K562 (cell line): ENCODE measurements around the gene F13A1. TPM values are rescaled to one million over a fixed set of nuclear protein-coding genes. Genes with fewer than 3 reads are reported as not detected.

ENCODE experiments used
- ATAC-seq: fragments of 200-7000 bp; cut with Tn5 transposase; 3 replicates; pipeline ENCODE4 v1.9.1; 2020; ENCODE audit warnings: moderate library complexity
- BruUV-seq: library from RNA; stranded (reverse); fragments of 400-500 nt; replicated peaks from 2 replicates; lab custom pipeline; 2021; lab: Mats Ljungman, UMichigan
- CTCF ChIA-PET: fragments of 300-600 bp; formaldehyde crosslinking; extraction: SDS; loops from one replicate; lab custom pipeline; 2021; ENCODE audit warnings: low intra/inter-chr PET ratio; lab: Yijun Ruan, JAX
- POLR2A ChIA-PET: fragments of 300-600, 350-650 bp; sonication (Branson Sonifier 250); formaldehyde crosslinking; extraction: SDS; loops from one replicate; lab custom pipeline; 2021; ENCODE audit warnings: antibody characterized with exemption, inconsistent platforms; lab: Yijun Ruan, JAX
- DNase-seq, 4 experiments: peaks; one replicate each; pipeline versions ENCODE4 v3.0.0 to v3.0.0-alpha.2; 2011 to 2018; ENCODE audit warnings: low spot score in 3 of 4, mixed read lengths in 3 of 4; ENCODE audit errors: extremely low read depth in 1 of 4
- FAIRE-seq: peaks from 2 replicates; lab custom pipeline; 2011; peaks lifted over from hg19 to GRCh38; lab: Jason Lieb, UNC
- H2AFZ ChIP-seq: 2 replicates; pipeline ENCODE4 v1.6.0; 2011; ENCODE audit warnings: low read depth, low read length, control low read depth, inconsistent platforms
- H3K27ac ChIP-seq: fragments of 200-600 bp; 3 replicates; pipeline ENCODE4 v1.8.0; 2011; ENCODE audit warnings: low read depth, mild to moderate bottlenecking, control low read depth, inconsistent platforms, low read length, moderate library complexity, mixed read lengths; ENCODE audit errors: extremely low read depth
- H3K27me3 ChIP-seq, 2 experiments: fragments of 300-600 bp in 1 of 2; 2 replicates in 1 of 2; 3 replicates in 1 of 2; pipeline versions ENCODE4 v1.6.0 to v1.8.0; 2011; ENCODE audit warnings: inconsistent platforms in 2 of 2, low read length in 2 of 2, mild to moderate bottlenecking in 1 of 2, mixed read lengths in 1 of 2, moderate library complexity in 1 of 2; ENCODE audit not compliant: control insufficient read depth in 2 of 2, insufficient read depth in 2 of 2
- H3K36me3 ChIP-seq: fragments of 300-600 bp; 3 replicates; pipeline ENCODE4 v1.8.0; 2011; ENCODE audit warnings: mild to moderate bottlenecking, low read length, inconsistent platforms; ENCODE audit not compliant: control insufficient read depth, insufficient read depth
- H3K4me1 ChIP-seq, 2 experiments: fragments of 200-600 bp in 1 of 2; replicated peaks in 1 of 2; 2 replicates in 1 of 2; 3 replicates in 1 of 2; pipeline versions ENCODE4 v1.5.1 to v1.8.0; 2011; ENCODE audit warnings: inconsistent platforms in 2 of 2, low read length in 2 of 2, mild to moderate bottlenecking in 1 of 2, mixed read lengths in 1 of 2, moderate library complexity in 1 of 2; ENCODE audit not compliant: control insufficient read depth in 2 of 2, insufficient read depth in 2 of 2
- H3K4me2 ChIP-seq: 2 replicates; pipeline ENCODE4 v1.6.1; 2011; ENCODE audit warnings: low read length, control low read depth, inconsistent platforms, mixed read lengths; ENCODE audit not compliant: insufficient read depth
- H3K4me3 ChIP-seq: fragments of 200-600 bp; sonication (generic), shearing (Covaris generic); 2 replicates; pipeline ENCODE4 v1.5.1; 2016; ENCODE audit warnings: control low read depth, inconsistent platforms
- H3K79me2 ChIP-seq: fragments of 200-600 bp; 3 replicates; pipeline ENCODE4 v1.8.0; 2011; ENCODE audit warnings: low read length, inconsistent platforms; ENCODE audit not compliant: control insufficient read depth, insufficient read depth
- H3K9ac ChIP-seq, 2 experiments: 2 replicates each; pipeline versions ENCODE4 v1.6.0 to v1.6.1; 2011; ENCODE audit warnings: low read depth in 2 of 2, low read length in 2 of 2, control low read depth in 1 of 2, inconsistent platforms in 1 of 2, mild to moderate bottlenecking in 1 of 2, mixed read lengths in 1 of 2; ENCODE audit not compliant: insufficient read depth in 1 of 2
- H3K9me1 ChIP-seq: one replicate; pipeline ENCODE4 v1.6.0; 2011; ENCODE audit warnings: inconsistent platforms, mild to moderate bottlenecking, low read length, moderate library complexity; ENCODE audit not compliant: control insufficient read depth, insufficient read depth
- H3K9me3 ChIP-seq: replicated peaks from 2 replicates; pipeline ENCODE4 v1.5.1; 2011; ENCODE audit warnings: low read depth, low read length, inconsistent platforms; ENCODE audit not compliant: control insufficient read depth, insufficient read depth
- H4K20me1 ChIP-seq: replicated peaks from 2 replicates; pipeline ENCODE4 v1.6.1; 2011; ENCODE audit warnings: low read length, inconsistent platforms, mixed read lengths; ENCODE audit not compliant: control insufficient read depth, insufficient read depth
- BRD9 ChIP-seq: fragments of 450-650 bp; IDR thresholded peaks from 2 replicates; pipeline ENCODE4 v1.6.1; 2018; ENCODE audit warnings: low read depth; ENCODE audit not compliant: partially characterized antibody
- CHD4 ChIP-seq: fragments of 200-600 bp; sonication (generic); IDR thresholded peaks from 3 replicates; pipeline ENCODE4 v1.6.1; 2012; ENCODE audit warnings: low read depth, mild to moderate bottlenecking, mixed read lengths, low read length, inconsistent platforms; ENCODE audit not compliant: insufficient read depth, insufficient replicate concordance, poor library complexity, severe bottlenecking
- KLF10 ChIP-seq: fragments of 250-450 bp; sonication (Bioruptor Pico); IDR thresholded peaks from 2 replicates; pipeline ENCODE4 v1.6.1; 2021; ENCODE audit warnings: matching md5 sums
- MIER1 ChIP-seq: fragments of 450-650 bp; IDR thresholded peaks from 2 replicates; pipeline ENCODE4 v1.6.1; 2016; ENCODE audit warnings: antibody characterized with exemption, mild to moderate bottlenecking, low read depth
- PHTF2 ChIP-seq: fragments of 250-450 bp; sonication (Bioruptor Pico); IDR thresholded peaks from 2 replicates; pipeline ENCODE4 v1.5.0; 2021; ENCODE audit warnings: mild to moderate bottlenecking
- RAD51 ChIP-seq: fragments of 450-650 bp; IDR thresholded peaks from 2 replicates; pipeline ENCODE4 v1.7.1; 2016; ENCODE audit warnings: low read depth, mild to moderate bottlenecking, borderline replicate concordance
- SMC3 ChIP-seq: conservative IDR thresholded peaks from 2 replicates; pipeline ENCODE4 v1.6.1; 2011; ENCODE audit warnings: low read depth, low read length, improper control_type of control experiment; ENCODE audit not compliant: insufficient read depth
- TAL1 ChIP-seq: fragments of 450-650 bp; IDR thresholded peaks from 2 replicates; pipeline ENCODE4 v1.6.1; 2016; ENCODE audit warnings: mild to moderate bottlenecking
- ZC3H4 ChIP-seq: sonication (generic); formaldehyde crosslinking; IDR thresholded peaks from 2 replicates; pipeline ENCODE4 v1.9.0; 2021; ENCODE audit warnings: missing genetic modification reagents, borderline replicate concordance
- WGBS: fragments of 100-300 bp; shearing (Covaris generic); methylation state at CpG from one replicate; pipeline ENCODE4 v1.1.6; 2016; ENCODE audit warnings: low coverage, mixed read lengths; ENCODE audit not compliant: insufficient coverage; ENCODE audit errors: missing lambda C conversion rate; 5-methylcytosine and 5-hydroxymethylcytosine counted together
- in situ Hi-C: fragments of 300-500 bp; cut with MboI; formaldehyde crosslinking; loops from 4 replicates; pipeline ENCODE4 v1.15.0; 2018; ENCODE audit warnings: inconsistent platforms, mixed read lengths
- intact Hi-C: fragments of 100-400 bp; cut with micrococcal nuclease; formaldehyde crosslinking; loops from 2 replicates; pipeline ENCODE4 v1.14.2; 2022
- polyA plus RNA-seq, 8 experiments: library from polyadenylated mRNA; depleted of rRNA in 4 of 8; stranded (reverse) in 5 of 8; unstranded in 3 of 8; fragments of >200 nt; fragmentation: Nextera tagmentation in 2 of 8; fragmentation: Illumina TruSeq in 1 of 8; extraction: Ambion mirVana in 2 of 8; extraction: Trizol in 1 of 8; gene quantifications; 2 replicates each; pipeline versions ENCODE4 v1.2.1 to v1.2.3, GENCODE V29; 2011 to 2014; ENCODE audit warnings: inconsistent platforms in 1 of 8, missing spikeins in 1 of 8
- total RNA-seq, 7 experiments: library from RNA; depleted of rRNA in 6 of 7; stranded (reverse); fragments of >200 nt in 6 of 7; fragmentation: Illumina TruSeq in 2 of 7; extraction: Trizol in 2 of 7; gene quantifications; 2 replicates each; pipeline versions ENCODE4 v1.2.1 to v1.2.3, GENCODE V29; 2011 to 2021; ENCODE audit warnings: low replicate concordance in 1 of 7
- TF ChIP-seq, protein P1 (sequence below), 2 experiments: fragments of 450-650 bp in 1 of 2; sonication (generic) in 1 of 2; formaldehyde crosslinking; conservative IDR thresholded peaks; 2 replicates each; pipeline versions ENCODE4 v1.4.0 to v1.8.1; 2020 to 2022; ENCODE audit warnings: mild to moderate bottlenecking in 1 of 2, missing genetic modification reagents in 1 of 2
- TF ChIP-seq, protein P2 (sequence below): fragments of 250-450 bp; sonication (Bioruptor Pico); IDR thresholded peaks from 2 replicates; pipeline ENCODE4 v1.5.0; 2020; ENCODE audit warnings: mild to moderate bottlenecking, borderline replicate concordance

F13A1 gene
- total and polyA plus RNA-seq, 9 of the 15 experiments (the other 6 are each of a cell fraction or from before 2014, with no cell fraction given) = 0.33 TPM; not detected in 8

DNA sequence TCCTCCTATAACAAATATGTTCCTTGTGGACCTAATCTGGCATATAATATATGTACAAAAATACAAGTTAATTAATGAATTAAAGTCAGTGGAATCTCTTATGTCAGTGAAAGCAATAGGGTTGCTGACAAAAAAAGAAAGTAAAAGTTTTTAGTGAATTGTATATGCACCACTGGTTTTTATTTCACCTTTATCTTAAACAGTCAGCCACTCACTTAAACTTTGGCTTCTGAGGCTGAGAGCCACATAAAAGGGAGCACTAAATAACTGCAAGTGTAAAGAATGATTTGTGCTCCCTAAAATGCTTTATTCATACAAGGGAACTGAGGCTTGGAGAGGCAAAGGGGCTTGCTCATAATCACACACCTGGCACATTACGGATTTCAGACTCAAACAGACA is 9.9 kb upstream of the F13A1 start:
- Histone ChIP-seq H3K27ac (no peak overlapping the region), H3K79me2 (no peaks in the 10 kb centered on the region), H3K9ac (no peak overlapping the region), H3K9me1 (no peaks in the 10 kb centered on the region), H3K27me3 (0 out of 5 replicates have a peak, but pooled peaks cover 0 to 4% of the 10 kb centered on the region in 2 experiments), H3K4me3 (no peak overlapping the region)
- in situ Hi-C loops = no loop called here
- no peak for FAIRE-seq
- intact Hi-C loops = no loop called here
- TF ChIP-seq TAL1 (no peak), KLF10 (CRISPR knock-in tag) (no peak), PHTF2 (CRISPR knock-in tag) (no peak), MIER1 (no peak), ZC3H4 (CRISPR knock-in tag) (no peak), RAD51 (no peak), SMC3 (no peak), CHD4 (no peak), BRD9 (no peak)
- TF ChIP-seq, protein P1, sequence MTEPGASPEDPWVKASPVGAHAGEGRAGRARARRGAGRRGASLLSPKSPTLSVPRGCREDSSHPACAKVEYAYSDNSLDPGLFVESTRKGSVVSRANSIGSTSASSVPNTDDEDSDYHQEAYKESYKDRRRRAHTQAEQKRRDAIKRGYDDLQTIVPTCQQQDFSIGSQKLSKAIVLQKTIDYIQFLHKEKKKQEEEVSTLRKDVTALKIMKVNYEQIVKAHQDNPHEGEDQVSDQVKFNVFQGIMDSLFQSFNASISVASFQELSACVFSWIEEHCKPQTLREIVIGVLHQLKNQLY (CRISPR knock-in tag; conservative IDR thresholded peaks at IDR 0.05) = no peak
- TF ChIP-seq, protein P2, sequence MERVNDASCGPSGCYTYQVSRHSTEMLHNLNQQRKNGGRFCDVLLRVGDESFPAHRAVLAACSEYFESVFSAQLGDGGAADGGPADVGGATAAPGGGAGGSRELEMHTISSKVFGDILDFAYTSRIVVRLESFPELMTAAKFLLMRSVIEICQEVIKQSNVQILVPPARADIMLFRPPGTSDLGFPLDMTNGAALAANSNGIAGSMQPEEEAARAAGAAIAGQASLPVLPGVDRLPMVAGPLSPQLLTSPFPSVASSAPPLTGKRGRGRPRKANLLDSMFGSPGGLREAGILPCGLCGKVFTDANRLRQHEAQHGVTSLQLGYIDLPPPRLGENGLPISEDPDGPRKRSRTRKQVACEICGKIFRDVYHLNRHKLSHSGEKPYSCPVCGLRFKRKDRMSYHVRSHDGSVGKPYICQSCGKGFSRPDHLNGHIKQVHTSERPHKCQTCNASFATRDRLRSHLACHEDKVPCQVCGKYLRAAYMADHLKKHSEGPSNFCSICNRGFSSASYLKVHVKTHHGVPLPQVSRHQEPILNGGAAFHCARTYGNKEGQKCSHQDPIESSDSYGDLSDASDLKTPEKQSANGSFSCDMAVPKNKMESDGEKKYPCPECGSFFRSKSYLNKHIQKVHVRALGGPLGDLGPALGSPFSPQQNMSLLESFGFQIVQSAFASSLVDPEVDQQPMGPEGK (CRISPR knock-in tag) = no peak
- TF ChIP-seq, all 486 proteins: peak for 0
- no peaks in the 10 kb centered on the region for H3K4me1 ChIP-seq
- H4K20me1 ChIP-seq = no peaks in the 10 kb centered on the region
- CTCF ChIA-PET = no interaction called here
- POLR2A ChIA-PET = interaction anchor here (0.6 kb wide), 1 partner anchor 43 kb away, joined by 4 read pairs; no protein-coding TSS in a partner anchor
- DNase-seq (no peak), ATAC-seq (no peak)
- H2AFZ ChIP-seq = no peak overlapping the region
- no TSS peak for BruUV-seq
- no peak overlapping the region for H3K4me2 ChIP-seq
- no peaks in the 10 kb centered on the region for H3K36me3 ChIP-seq
- WGBS = 5% methylated on average over 1 of the region's 1 CpG
- no peaks in the 10 kb centered on the region for H3K9me3 ChIP-seq
